Hematopoietic multipotent progenitor cell treated with erythropoietin and hydrocortisone succinate and interleukin-3 and kit ligand, for 17 days (in vitro differentiated cells): ENCODE measurements around the gene COL5A2.

Experiments
- DNase-seq: peaks from one replicate; pipeline ENCODE4 v3.0.0-alpha.2; 2015; ENCODE audit warnings: low spot score

Gene COL5A2

DNA sequence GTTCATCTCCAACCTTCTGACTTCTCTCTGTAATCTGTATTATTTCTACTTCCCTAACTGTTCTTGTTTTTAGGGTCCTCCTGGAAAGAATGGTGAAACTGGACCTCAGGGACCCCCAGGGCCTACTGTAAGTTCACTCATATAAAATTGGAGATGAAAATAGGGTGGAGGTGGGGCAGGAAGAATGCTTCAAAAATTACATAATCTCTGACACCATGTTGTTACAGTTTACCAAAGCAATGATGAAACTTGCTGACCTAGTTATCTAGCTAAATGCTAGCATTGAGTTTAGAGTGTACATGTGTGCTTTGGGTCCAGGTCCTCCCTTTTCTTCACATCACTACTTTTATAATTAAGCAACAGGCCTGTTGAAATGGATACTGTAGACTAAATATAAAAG, 182.3 kb downstream of the COL5A2 start:
- no peak for DNase-seq

DNA sequence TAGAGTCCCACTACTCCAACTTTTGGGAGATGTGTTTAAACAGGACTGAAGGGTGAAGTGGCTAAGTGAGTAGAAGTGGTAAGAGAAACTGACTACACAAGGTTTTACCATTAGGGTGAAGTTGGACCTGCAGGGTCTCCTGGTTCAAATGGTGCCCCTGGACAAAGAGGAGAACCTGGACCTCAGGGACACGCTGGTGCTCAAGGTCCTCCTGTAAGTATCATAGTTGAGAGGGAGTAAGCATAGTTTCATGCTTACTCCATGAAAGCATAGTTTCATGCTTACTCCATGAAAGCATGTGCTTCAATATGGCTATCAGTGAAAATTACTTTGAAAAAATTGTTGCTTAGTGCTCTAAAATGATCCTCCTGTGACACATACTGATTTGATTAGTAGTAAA, 186.3 kb downstream of the COL5A2 start:
- DNase-seq: no peak

DNA sequence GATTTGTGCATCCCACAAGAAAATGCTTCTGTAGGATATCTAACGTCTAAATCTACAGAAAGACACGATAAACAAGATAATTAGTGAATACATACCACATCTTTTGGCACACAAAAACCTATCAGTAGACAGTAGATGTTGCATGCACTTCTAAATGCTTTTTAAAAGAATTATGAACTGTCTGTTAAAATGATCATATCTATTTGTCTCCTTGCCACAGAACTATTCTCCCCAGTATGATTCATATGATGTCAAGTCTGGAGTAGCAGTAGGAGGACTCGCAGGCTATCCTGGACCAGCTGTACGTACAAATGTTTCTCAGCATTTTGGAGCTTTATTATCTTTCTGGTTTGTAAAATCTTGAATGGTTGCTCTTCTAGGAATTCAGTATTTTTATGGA, 192.7 kb downstream of the COL5A2 start:
- no peak for DNase-seq

GRCh38 chr2:188984680-188985079, 194.9 kb downstream of the COL5A2 start:
- DNase-seq: no peak

- DNase-seq: no peak
Measured at GRCh38 chr2:188984065-188984491, 195.5 kb downstream of the COL5A2 start.

- DNase-seq: no peak
Measured at GRCh38 chr2:188983427-188984064, 196.0 kb downstream of the COL5A2 start.
